NCI-H1092 treated with DMSO at 0.1 percent for 48 hours (cell line): ENCODE data around the gene STXBP2.
"Not testable (repeated sequence)": the region's sequence is repeated elsewhere in the genome, so short reads cannot be mapped to it uniquely, and the experiment has no call there.

ENCODE experiments used
- DNase-seq: peaks from one replicate; lab custom pipeline; 2025; lab: John Stamatoyannopoulos, UW

The STXBP2 gene

DNA sequence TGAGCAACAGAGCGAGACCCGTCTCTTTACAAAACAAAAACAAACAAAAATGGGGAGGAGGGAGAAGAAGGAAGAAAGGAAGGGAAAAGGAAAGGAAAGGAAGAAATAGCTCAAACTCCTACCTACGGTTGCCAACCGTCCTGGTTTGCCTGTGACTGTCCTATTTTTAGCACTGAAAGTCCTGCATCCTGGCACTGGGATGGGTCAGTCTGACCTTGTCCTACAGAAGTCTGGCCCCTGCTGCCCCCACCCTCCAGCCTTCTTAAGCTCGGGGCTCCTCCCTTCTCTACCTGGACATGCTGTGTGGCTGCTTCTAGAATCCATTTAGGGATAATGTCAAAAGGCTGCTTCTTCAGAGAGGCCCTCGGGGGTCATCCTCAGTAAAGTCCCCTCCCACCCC is 1.2 kb upstream of the STXBP2 start:
- no peak for DNase-seq

DNA sequence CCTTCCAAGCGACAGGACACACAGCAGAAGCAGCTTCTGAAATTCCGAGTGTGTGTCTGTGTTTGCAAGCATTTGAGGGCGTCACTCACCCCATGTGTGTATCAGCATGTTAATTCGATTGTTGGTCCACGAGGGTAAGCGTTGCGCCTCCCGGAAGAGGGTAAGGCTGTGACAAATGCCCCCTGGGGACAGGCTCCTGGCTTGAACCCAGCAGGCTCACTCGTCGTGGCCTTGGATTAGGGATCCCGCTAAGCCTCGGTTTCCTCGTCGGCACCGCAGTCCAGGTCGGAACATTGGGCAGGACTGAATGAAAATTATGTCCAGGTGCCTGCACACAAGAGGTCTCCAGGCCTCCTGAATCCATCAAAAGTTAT is 606 bp upstream of the STXBP2 start:
- no peak for DNase-seq

GRCh38 chr19:7637374-7638256 is 705 bp downstream of the STXBP2 start:
- DNase-seq: no peak

DNA sequence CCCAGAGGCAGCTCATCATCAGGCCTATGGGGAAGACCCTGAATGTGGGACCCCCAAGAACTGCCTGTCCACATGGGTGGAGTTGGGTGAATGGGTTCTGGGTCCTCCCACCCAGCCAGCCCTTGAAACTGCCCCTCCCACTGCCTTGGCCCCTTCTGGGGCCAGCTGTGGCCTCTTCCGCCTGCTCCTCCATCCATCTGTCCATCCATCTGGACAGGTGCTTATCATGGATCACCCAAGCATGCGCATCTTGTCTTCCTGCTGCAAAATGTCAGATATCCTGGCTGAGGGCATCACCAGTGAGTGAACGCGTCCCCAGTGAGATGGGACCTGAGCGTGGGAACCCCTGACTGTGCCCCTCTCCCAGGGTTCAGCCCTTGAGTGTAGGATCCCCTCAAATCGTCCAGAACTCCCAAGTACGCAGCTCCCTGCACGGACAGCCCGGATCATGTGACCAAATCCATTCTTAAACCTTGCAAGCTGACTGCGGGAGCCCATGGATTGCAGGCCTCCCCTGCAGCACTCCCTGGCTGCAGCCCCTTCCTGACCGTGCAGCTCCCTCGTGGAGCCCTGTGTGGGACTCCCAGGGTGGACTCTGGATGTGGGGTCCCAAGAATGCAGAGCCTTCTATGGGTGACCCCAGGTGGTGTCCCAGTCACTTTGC is 2.0 kb downstream of the STXBP2 start:
- DNase-seq: no peak

DNA sequence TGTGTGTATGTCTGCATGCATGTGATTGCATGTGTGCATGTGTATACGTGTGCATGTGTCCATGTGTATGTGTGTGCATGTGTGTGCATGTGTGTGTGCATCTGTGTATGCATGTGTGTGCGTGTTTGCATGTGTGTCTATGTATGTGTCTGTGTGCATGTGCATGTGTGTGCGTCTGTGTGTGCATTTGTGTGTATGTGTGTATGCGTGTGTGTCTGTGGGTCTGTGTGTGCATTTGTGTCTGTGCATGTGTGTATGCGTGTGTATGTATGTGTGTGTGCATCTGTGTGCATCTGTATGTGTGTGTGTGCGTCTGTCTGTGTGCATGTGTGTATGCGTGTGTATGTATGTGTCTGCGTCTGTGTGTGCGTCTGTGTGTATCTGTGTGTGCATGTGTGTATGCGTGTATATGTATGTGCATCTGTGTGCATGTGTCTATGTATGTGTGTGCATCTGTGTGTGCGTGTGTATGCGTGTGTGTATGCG is 3.0 kb downstream of the STXBP2 start:
- DNase-seq: no peak

GRCh38 chr19:7640803-7641202 is 3.9 kb downstream of the STXBP2 start:
- DNase-seq: no peak

DNA sequence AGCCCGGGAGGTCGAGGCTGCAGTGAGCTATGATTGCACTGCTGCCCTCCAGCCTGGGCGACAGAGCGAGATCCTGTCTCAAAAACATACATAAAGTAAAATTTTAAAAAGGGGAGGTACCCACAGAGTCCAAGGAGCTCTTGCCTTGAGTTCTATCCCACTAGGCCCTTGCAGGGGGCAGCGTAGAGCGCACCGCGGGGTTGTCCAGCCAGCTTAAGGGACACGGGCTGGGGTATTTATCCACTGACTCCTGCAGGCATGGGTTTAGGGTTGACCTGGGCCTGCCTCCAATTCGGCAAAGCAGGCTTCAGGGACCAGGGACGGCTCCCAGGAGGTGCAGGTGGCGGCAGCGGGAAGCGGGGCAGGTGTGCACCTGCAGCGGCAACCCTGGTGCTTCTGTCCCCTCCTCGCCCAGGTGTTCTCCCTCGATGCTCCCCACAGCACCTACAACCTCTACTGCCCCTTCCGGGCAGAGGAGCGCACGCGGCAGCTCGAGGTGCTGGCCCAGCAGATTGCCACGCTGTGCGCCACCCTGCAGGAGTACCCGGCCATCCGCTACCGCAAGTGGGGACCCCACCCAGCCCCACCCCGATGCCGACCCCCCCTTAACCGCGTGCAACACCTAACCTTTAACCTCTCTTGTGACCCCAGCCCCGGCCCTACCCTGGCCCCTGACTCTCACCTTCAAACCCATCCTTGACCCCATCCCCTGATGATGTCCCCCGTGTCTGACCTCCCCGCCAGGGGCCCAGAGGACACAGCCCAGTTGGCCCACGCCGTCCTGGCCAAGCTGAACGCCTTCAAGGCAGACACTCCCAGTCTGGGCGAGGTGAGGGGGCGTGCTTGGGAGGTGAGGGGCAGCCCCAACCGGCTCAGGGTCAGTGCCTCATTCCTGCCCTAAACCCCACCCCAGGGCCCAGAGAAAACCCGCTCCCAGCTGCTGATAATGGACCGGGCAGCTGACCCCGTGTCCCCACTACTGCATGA is 4.7 kb downstream of the STXBP2 start:
- no peak for DNase-seq

- DNase-seq: no peak
Observed at GRCh38 chr19:7642295-7643030, 5.6 kb downstream of the STXBP2 start.

DNA sequence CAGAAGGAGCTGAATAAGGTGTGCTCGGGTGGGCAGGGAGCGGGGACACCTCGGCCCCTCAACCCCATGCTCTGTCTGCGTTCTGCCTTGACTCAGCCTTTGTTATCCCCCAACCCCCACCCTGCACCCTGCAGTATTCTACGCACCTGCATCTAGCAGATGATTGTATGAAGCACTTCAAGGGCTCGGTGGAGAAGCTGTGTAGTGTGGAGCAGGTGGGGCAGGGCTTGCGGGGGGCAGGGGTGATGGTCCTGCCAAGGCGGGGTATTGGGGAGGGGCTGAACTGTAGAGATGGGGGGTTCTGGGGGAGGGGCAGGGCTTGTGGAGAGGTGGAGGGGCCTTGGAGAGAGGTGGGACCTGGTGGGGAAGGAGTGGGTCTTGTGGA is 6.1 kb downstream of the STXBP2 start:
- no peak for DNase-seq

DNA sequence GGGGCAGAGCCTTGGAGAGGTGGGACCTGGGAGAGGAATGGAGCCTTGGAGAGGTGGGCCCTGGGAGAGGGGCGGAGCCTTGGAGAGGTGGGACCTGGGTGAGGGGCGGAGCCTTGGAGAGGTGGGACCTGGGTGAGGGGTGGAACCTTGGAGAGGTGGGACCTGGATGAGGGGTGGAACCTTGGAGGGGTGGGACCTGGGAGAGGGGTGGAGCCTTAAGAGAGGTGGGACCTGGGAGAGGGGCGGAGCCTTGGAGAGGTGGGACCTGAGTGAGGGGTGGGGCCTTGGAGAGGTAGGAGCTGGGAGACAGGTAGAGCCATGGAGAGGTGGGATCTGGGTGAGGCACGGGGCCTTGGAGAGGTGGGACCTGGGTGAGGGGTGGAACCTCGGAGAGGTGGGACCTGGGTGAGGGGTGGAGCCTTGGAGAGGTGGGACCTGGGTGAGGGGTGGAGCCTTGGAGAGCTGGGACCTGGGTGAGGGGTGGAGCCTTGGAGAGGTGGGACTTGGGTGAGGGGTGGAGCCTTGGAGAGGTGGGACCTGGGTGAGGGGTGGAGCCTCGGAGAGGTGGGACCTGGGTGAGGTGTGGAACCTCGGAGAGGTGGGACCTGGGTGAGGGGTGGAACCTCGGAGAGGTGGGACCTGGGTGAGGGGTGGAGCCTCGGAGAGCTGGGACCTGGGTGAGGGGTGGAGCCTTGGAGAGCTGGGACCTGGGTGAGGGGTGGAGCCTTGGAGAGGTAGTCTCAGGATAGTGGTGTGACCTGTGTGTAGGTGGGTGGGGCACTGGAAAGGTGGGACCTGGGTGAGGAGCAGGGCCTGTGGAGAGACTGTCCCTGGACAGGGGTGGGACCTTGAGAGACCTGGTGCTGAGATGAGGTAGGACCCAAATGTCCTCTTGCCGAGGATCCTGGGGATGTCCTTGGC is 7.0 kb downstream of the STXBP2 start:
- DNase-seq: not testable (repeated sequence)

DNA sequence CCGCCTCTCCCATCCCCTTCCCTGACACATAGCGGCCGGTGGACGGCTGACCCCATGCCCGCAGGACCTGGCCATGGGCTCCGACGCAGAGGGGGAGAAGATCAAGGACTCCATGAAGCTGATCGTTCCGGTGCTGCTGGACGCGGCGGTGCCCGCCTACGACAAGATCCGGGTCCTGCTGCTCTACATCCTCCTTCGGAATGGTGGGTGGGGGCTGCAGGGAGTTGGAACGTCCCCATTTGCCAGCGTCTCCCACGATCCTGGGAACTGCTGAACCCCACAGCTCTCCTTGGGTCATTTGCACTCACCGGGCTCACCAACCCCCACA is 7.6 kb downstream of the STXBP2 start:
- DNase-seq: no peak

DNA sequence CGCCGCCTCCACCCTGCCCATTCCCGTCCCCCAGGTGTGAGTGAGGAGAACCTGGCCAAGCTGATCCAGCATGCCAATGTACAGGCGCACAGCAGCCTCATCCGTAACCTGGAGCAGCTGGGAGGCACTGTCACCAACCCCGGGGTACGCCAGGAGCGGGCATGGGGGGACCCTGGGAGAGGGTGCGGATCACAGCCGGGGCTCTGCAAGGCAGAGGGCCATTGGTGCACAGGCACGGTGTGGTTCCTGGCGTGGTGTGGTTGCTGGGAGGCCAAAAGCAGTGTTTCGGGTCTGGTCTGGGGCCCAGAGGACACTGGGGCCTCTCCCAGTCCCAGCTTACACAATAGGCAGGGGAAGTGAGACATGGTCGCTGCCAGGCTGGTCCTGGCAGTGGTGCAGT is 8.3 kb downstream of the STXBP2 start:
- no peak for DNase-seq

- no peak for DNase-seq
Observed at GRCh38 chr19:7645656-7646425, 8.9 kb downstream of the STXBP2 start.

DNA sequence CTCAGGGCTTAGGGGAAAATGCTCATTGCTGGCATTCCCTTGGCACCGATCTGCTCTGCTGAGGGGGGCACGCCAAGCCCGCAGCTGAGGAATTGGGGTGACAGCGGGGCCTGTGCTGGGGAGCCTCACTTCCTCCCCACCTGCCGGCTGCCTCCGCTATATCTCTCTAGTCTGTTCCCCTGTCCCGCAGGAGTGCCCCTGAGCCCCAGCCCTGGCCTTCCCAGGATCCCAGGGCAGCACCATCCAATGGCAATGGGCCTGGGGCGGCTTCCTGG is 9.5 kb downstream of the STXBP2 start:
- no peak for DNase-seq

DNA sequence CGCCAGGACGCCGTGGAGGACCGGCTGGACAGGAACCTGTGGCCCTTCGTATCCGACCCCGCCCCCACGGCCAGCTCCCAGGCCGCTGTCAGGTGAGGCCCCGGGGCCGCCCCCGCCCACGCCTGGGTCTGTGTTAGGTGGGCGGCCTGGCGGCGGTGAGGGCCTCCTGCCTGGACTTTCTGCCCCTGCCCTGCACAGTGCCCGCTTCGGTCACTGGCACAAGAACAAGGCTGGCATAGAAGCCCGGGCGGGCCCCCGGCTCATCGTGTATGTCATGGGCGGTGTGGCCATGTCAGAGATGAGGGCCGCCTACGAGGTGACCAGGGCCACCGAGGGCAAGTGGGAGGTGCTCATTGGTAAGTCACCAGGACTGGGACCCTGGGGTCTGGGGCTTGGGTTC is 10.2 kb downstream of the STXBP2 start:
- no peak for DNase-seq

DNA sequence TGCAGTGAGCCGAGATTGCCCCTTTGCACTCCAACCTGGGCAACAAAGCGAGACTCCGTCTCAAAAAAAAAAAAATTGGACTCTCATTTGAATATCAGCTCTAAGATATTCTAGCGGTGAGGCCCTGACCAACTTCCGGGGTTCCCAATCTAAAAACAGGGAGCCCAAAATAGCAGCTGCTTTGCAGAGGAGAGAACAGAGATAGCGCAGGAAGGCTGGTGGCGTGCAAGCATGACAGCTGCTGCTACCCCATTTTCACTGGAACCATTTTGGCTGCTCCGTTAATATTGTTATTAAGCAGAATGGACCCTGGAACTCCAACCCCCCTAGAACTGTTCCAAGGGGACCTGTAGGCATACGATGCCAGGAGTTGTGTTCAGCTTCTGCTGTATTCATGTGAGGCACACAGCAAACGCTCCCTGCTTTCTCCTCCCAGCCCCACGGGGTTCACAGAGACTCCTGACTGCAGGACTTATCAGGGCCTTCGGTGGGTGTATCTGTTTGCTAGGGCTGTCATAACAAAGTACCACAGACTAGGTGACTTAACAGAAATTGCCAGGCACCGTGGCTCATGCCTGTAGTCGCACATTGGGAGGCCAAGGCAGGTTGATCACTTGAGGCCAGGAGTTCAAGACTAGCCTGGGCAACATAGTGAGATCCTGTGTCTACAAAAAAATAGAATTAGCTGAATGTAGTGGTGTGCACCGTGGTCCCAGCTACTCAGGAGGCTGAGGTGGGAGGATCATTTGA is 11.5 kb downstream of the STXBP2 start:
- no peak for DNase-seq

DNA sequence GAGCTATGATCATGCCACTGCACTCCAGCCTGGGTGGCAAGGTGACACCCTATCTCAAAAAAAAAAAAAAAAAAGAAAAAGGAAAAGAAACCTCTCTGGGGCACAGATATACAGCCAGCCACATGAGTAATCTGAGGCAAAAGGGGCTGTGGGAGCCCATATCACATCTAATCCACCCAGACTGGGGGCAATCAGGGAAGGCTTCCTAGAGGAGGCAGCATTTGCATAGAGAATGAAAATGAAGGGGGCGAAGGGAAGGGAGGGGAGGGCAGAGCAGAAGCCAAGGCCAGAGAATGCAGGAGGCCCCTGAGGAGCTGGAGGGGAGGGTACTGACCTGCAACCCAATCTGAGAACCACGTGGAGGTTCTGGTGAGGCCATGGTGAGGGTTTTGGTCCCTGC is 13.2 kb downstream of the STXBP2 start:
- no peak for DNase-seq

- peak; percentile 54 for DNase-seq
Observed at GRCh38 chr19:7652061-7652641, 15.2 kb downstream of the STXBP2 start.

- no peak for DNase-seq
Observed at GRCh38 chr19:7654401-7654800, 17.5 kb downstream of the STXBP2 start.
